B cell (primary cell): ENCODE data around the gene SCFD2. TPM values are rescaled to one million over a fixed set of nuclear protein-coding genes. Genes with fewer than 3 reads are reported as not detected.

Experiments
- ATAC-seq: fragments of 200-7000 bp; cut with Tn5 transposase; one replicate; pipeline ENCODE4 v1.10.0; 2021; ENCODE audit warnings: low read depth, mild to moderate bottlenecking, moderate number of reproducible peaks, moderate library complexity
- CTCF ChIA-PET: fragments of 350-600 bp; sonication (Branson Sonifier 250); formaldehyde crosslinking; loops from one replicate; lab custom pipeline; 2021; ENCODE audit warnings: antibody characterized with exemption, inconsistent platforms; lab: Charles Lee
- POLR2A ChIA-PET: fragments of 350-600 bp; sonication (Branson Sonifier 250); formaldehyde crosslinking; loops from one replicate; lab custom pipeline; 2021; ENCODE audit warnings: antibody characterized with exemption; lab: Charles Lee
- DNase-seq: peaks from one replicate; pipeline ENCODE4 v3.0.0; 2013
- H2AFZ ChIP-seq: 2 replicates; pipeline ENCODE4 v1.6.1; 2012; ENCODE audit warnings: mild to moderate bottlenecking, low read depth, low read length; ENCODE audit not compliant: insufficient read depth, poor library complexity, severe bottlenecking
- H3K27ac ChIP-seq, 2 donors: 1 replicate in 1 of 2; 2 replicates in 1 of 2; pipeline ENCODE4 v1.5.1; 2012 to 2013; ENCODE audit warnings: low read length in 2 of 2, mild to moderate bottlenecking in 2 of 2, moderate library complexity in 1 of 2
- H3K27me3 ChIP-seq, 4 experiments: fragments of 200-600 bp in 1 of 4; sonication (generic) in 1 of 4; replicated peaks in 1 of 4; 1 replicate in 2 of 4; 2 replicates in 2 of 4; pipeline versions ENCODE4 v1.6.1 to v1.7.0; 2013 to 2016; ENCODE audit warnings: low read length in 3 of 4, mild to moderate bottlenecking in 2 of 4, mixed read lengths in 1 of 4, moderate library complexity in 1 of 4; ENCODE audit not compliant: insufficient read depth in 4 of 4, control insufficient read depth in 3 of 4; ENCODE audit errors: control extremely low read depth in 1 of 4
- H3K36me3 ChIP-seq, 2 experiments: replicated peaks in 1 of 2; 1 replicate in 1 of 2; 2 replicates in 1 of 2; pipeline versions ENCODE4 v1.6.1 to v1.7.1; 2013; ENCODE audit warnings: low read length in 1 of 2; ENCODE audit not compliant: insufficient read depth in 2 of 2, control insufficient read depth in 1 of 2; ENCODE audit errors: control extremely low read depth in 1 of 2, extremely low read depth in 1 of 2
- H3K4me1 ChIP-seq, 2 donors: fragments of 200-600 bp in 1 of 2; sonication (generic) in 1 of 2; 1 replicate in 1 of 2; 2 replicates in 1 of 2; pipeline versions ENCODE4 v1.5.1 to v1.6.1; 2013 to 2017; ENCODE audit warnings: low read length in 2 of 2; ENCODE audit not compliant: control insufficient read depth in 2 of 2, insufficient read depth in 2 of 2
- H3K4me2 ChIP-seq: replicated peaks from 2 replicates; pipeline ENCODE3; 2012; ENCODE audit warnings: mild to moderate bottlenecking, low read depth, low read length; ENCODE audit not compliant: poor library complexity, severe bottlenecking
- H3K4me3 ChIP-seq, 5 experiments: fragments of 200-600 bp in 1 of 5; sonication (generic) in 1 of 5; 1 replicate in 3 of 5; 2 replicates in 2 of 5; pipeline versions ENCODE4 v1.5.1 to v1.7.0; 2011 to 2016; ENCODE audit warnings: low read length in 4 of 5, mild to moderate bottlenecking in 4 of 5, low read depth in 2 of 5, control low read depth in 1 of 5, moderate library complexity in 1 of 5; ENCODE audit not compliant: insufficient read depth in 1 of 5; ENCODE audit errors: control extremely low read depth in 1 of 5, extremely low read depth in 1 of 5
- H3K79me2 ChIP-seq: fragments of 200-600 bp; sonication (generic); one replicate; pipeline ENCODE4 v1.6.0; 2016; ENCODE audit warnings: low read length; ENCODE audit not compliant: control insufficient read depth, insufficient read depth
- H3K9ac ChIP-seq: fragments of 200-600 bp; sonication (generic); 2 replicates; pipeline ENCODE4 v1.6.1; 2017; ENCODE audit warnings: mild to moderate bottlenecking, low read length, moderate library complexity
- H3K9me3 ChIP-seq, 3 donors: one replicate each; pipeline versions ENCODE4 v1.6.1 to v1.7.1; 2013; ENCODE audit warnings: low read length in 2 of 3; ENCODE audit not compliant: control insufficient read depth in 2 of 3, insufficient read depth in 1 of 3; ENCODE audit errors: control extremely low read depth in 1 of 3
- H4K20me1 ChIP-seq: 2 replicates; pipeline ENCODE4 v1.6.0; 2012; ENCODE audit warnings: mild to moderate bottlenecking, low read length; ENCODE audit not compliant: insufficient read depth, control insufficient read depth, poor library complexity, severe bottlenecking
- H3K27ac Mint-ChIP-seq: one replicate; pipeline ENCODE4 v1.8.0; 2021; ENCODE audit warnings: mixed read lengths
- H3K27me3 Mint-ChIP-seq: one replicate; pipeline ENCODE4 v1.8.0; 2021; ENCODE audit warnings: mixed read lengths
- H3K4me1 Mint-ChIP-seq: one replicate; pipeline ENCODE4 v1.8.0; 2021; ENCODE audit warnings: mixed read lengths
- H3K4me3 Mint-ChIP-seq: one replicate; pipeline ENCODE4 v1.8.0; 2021; ENCODE audit warnings: mixed read lengths
- H3K9me3 Mint-ChIP-seq: one replicate; pipeline ENCODE4 v1.8.0; 2022; ENCODE audit warnings: mixed read lengths; ENCODE audit not compliant: insufficient read depth
- EZH2 ChIP-seq: IDR thresholded peaks from 2 replicates; pipeline ENCODE4 v1.6.1; 2012; ENCODE audit warnings: borderline replicate concordance, low read depth, mild to moderate bottlenecking, moderate library complexity, low read length; ENCODE audit not compliant: insufficient read depth, poor library complexity, severe bottlenecking
- WGBS: methylation state at CpG from one replicate; pipeline ENCODE4 v1.1.5; 2013; ENCODE audit warnings: missing lambda C conversion rate; ENCODE audit not compliant: insufficient coverage; 5-methylcytosine and 5-hydroxymethylcytosine counted together
- intact Hi-C: fragments of 100-400 bp; cut with micrococcal nuclease; formaldehyde crosslinking; loops from one replicate; pipeline ENCODE4 v1.10.0; 2022
- polyA plus RNA-seq: library from polyadenylated mRNA; depleted of rRNA; stranded (reverse); fragments of >200 nt; gene quantifications from 2 replicates; pipeline ENCODE4 v1.2.3, GENCODE V29; 2012
- total RNA-seq, 2 donors: library from RNA; stranded (reverse); fragments of 120-200 nt in 1 of 2; gene quantifications; 1 replicate in 1 of 2; 2 replicates in 1 of 2; pipeline versions ENCODE4 v1.2.3 to v1.2.4, GENCODE V29; 2013 to 2022
- TF ChIP-seq, protein P1 (sequence below): fragments of 200-600 bp; IDR thresholded peaks from one replicate; pipeline ENCODE4 v1.8.0; 2022; ENCODE audit warnings: antibody characterized with exemption, mild to moderate bottlenecking

The SCFD2 gene
- total and polyA plus RNA-seq, 2 donors (not counting 1 experiment from before 2014, with no cell fraction given) = 12.8 to 20.4 TPM

DNA sequence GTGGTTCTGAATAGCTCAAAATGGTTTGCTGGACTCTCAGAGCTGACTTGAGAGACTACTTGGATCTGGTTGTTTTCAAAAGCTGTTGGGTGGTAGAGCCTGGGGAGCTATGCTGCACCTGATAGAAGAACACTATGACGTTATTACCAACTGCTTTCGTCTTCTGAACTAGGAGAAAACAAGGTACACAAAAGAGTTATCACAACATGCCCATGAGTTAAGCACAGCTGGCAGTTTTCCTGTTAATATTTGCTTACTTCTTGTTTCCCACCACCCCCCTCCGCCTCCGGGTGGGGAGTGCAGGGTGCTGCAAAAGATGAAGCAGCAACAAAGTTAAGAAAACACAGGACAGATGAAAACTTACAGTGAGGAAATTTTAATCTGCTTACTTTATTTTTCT is 434.6 kb downstream of the SCFD2 start:
- no peaks in the 10 kb centered on the region for H3K9me3 ChIP-seq
- Mint-ChIP-seq H3K4me1 (no peaks in the 10 kb centered on the region), H3K4me3 (no peak overlapping the region), H3K27me3 (no peaks in the 10 kb centered on the region), H3K27ac (no peak overlapping the region), H3K9me3 (no peaks in the 10 kb centered on the region)
- H3K27ac ChIP-seq = no peak overlapping the region
- intact Hi-C loops = no loop called here
- no peaks in the 10 kb centered on the region for H3K27me3 ChIP-seq
- no peak overlapping the region for H3K4me3 ChIP-seq
- TF ChIP-seq, protein P1, sequence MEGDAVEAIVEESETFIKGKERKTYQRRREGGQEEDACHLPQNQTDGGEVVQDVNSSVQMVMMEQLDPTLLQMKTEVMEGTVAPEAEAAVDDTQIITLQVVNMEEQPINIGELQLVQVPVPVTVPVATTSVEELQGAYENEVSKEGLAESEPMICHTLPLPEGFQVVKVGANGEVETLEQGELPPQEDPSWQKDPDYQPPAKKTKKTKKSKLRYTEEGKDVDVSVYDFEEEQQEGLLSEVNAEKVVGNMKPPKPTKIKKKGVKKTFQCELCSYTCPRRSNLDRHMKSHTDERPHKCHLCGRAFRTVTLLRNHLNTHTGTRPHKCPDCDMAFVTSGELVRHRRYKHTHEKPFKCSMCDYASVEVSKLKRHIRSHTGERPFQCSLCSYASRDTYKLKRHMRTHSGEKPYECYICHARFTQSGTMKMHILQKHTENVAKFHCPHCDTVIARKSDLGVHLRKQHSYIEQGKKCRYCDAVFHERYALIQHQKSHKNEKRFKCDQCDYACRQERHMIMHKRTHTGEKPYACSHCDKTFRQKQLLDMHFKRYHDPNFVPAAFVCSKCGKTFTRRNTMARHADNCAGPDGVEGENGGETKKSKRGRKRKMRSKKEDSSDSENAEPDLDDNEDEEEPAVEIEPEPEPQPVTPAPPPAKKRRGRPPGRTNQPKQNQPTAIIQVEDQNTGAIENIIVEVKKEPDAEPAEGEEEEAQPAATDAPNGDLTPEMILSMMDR = no peak
- no peak for TF ChIP-seq EZH2
- WGBS = 80% methylated on average over 1 of the region's 4 CpGs
- ChIA-PET CTCF (no interaction called here), POLR2A (no interaction called here)
- H2AFZ ChIP-seq = no peak overlapping the region
- no peak overlapping the region for H3K4me2 ChIP-seq
- DNase-seq = no peak
- H3K79me2 ChIP-seq = no peaks in the 10 kb centered on the region
- no peaks in the 10 kb centered on the region for H4K20me1 ChIP-seq
- ATAC-seq = no peak
- no peak overlapping the region for H3K9ac ChIP-seq
- H3K36me3 ChIP-seq = no peaks in the 10 kb centered on the region
- H3K4me1 ChIP-seq = no peaks in the 10 kb centered on the region

DNA sequence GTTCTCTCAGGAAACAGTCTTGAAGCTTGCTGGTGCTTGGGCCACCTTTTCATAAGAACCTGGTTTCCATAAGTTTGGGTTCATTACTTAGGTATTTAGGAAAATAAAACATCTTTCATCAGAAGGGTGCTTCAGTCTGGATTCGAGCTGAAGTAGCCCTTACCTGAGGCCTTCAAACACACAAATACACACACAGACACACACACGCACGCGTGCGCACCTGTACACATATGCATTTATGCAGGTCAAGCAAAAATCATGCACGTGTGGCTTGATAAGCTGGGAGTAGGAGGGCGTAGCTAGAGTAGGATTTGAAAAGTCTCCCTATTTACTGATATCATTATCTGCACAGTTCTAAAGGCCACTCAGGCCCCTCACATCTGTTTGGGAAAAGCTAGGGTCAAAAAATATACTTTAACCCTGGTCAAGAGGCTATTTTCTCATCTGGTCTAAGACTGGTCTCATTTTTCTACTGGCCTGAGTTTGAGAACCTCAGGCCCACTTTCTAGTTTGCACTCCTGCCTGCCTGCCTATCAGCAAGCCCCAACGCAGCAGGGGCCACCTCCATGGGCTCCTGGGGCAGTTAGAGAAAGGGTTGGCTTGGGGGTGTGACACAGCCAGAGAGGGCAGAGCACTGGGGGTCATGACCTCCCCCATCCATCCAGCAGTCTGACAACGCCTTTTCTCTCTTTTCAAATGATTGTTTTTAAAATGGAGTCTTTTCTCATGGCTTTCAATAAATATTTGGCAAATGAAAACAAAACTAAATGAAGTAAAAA is 439.5 kb downstream of the SCFD2 start:
- Mint-ChIP-seq H3K9me3 (no peaks in the 10 kb centered on the region), H3K4me1 (no peaks in the 10 kb centered on the region), H3K4me3 (no peak overlapping the region), H3K27ac (no peak overlapping the region), H3K27me3 (no peaks in the 10 kb centered on the region)
- no peaks in the 10 kb centered on the region for H3K36me3 ChIP-seq
- intact Hi-C loops = no loop called here
- CTCF ChIA-PET = interaction anchor here (1.1 kb wide), 1 partner anchor 15 kb away, joined by 3 read pairs; no protein-coding TSS in a partner anchor
- WGBS = no CpG with 5 or more reads among the region's 9 CpGs
- H3K4me2 ChIP-seq = no peak overlapping the region
- no peak overlapping the region for H3K9ac ChIP-seq
- no peak for TF ChIP-seq EZH2
- TF ChIP-seq, protein P1 = no peak
- H3K79me2 ChIP-seq = no peaks in the 10 kb centered on the region
- POLR2A ChIA-PET = no interaction called here
- no peak for ATAC-seq
- DNase-seq = no peak
- no peaks in the 10 kb centered on the region for H3K9me3 ChIP-seq
- no peak overlapping the region for H3K27ac ChIP-seq
- no peaks in the 10 kb centered on the region for H3K27me3 ChIP-seq
- H2AFZ ChIP-seq = no peak overlapping the region
- no peaks in the 10 kb centered on the region for H3K4me1 ChIP-seq
- no peaks in the 10 kb centered on the region for H4K20me1 ChIP-seq
- H3K4me3 ChIP-seq = no peak overlapping the region
